Liver (tissue), 9 donors: Measurements from ENCODE around the gene C3orf22. TPM values are rescaled to one million over a fixed set of nuclear protein-coding genes. Genes with fewer than 3 reads are reported as not detected.

ENCODE experiments used
- DNase-seq: peaks from one replicate; pipeline ENCODE4 v3.0.0-alpha.2; 2017; ENCODE audit warnings: low spot score
- H3K27ac ChIP-seq, 2 donors: one replicate each; pipeline ENCODE4 v1.7.0; 2013; ENCODE audit warnings: inconsistent platforms in 2 of 2, low read length in 2 of 2, control low read depth in 1 of 2, low read depth in 1 of 2, mild to moderate bottlenecking in 1 of 2
- H3K27me3 ChIP-seq, 4 donors: one replicate each; pipeline versions ENCODE4 v1.6.1 to v1.7.0; 2013; ENCODE audit warnings: low read length in 3 of 4, inconsistent platforms in 1 of 4, mild to moderate bottlenecking in 1 of 4, moderate library complexity in 1 of 4; ENCODE audit not compliant: control insufficient read depth in 4 of 4, insufficient read depth in 4 of 4
- H3K36me3 ChIP-seq, 4 donors: one replicate each; pipeline versions ENCODE4 v1.6.1 to v1.7.0; 2013; ENCODE audit warnings: low read length in 3 of 4, mild to moderate bottlenecking in 3 of 4, low read depth in 1 of 4, moderate library complexity in 1 of 4; ENCODE audit not compliant: control insufficient read depth in 4 of 4, insufficient read depth in 3 of 4
- H3K4me1 ChIP-seq, 4 donors: one replicate each; pipeline versions ENCODE4 v1.6.1 to v1.7.0; 2013; ENCODE audit warnings: low read length in 3 of 4, mild to moderate bottlenecking in 3 of 4, moderate library complexity in 1 of 4; ENCODE audit not compliant: control insufficient read depth in 4 of 4, insufficient read depth in 4 of 4
- H3K4me3 ChIP-seq, 3 donors: one replicate each; pipeline versions ENCODE4 v1.6.1 to v1.7.0; 2013; ENCODE audit warnings: low read length in 3 of 3, control low read depth in 1 of 3, low read depth in 1 of 3, mild to moderate bottlenecking in 1 of 3
- H3K9ac ChIP-seq, 2 donors: one replicate each; pipeline ENCODE4 v1.7.0; 2013; ENCODE audit warnings: low read length in 2 of 2, mild to moderate bottlenecking in 2 of 2, moderate library complexity in 2 of 2, control low read depth in 1 of 2, low read depth in 1 of 2
- H3K9me3 ChIP-seq, 4 donors: one replicate each; pipeline versions ENCODE4 v1.6.1 to v1.7.0; 2013; ENCODE audit warnings: low read length in 3 of 4; ENCODE audit not compliant: control insufficient read depth in 4 of 4
- EGR1 ChIP-seq, 2 donors: IDR thresholded peaks; 2 replicates each; pipeline ENCODE4 v1.6.1; 2016 to 2018; ENCODE audit warnings: antibody characterized with exemption in 2 of 2, low read depth in 2 of 2
- FOXA1 ChIP-seq: IDR thresholded peaks from 2 replicates; pipeline ENCODE4 v1.6.1; 2016; ENCODE audit warnings: antibody characterized with exemption
- FOXA2 ChIP-seq: IDR thresholded peaks from 2 replicates; pipeline ENCODE4 v1.6.1; 2016; ENCODE audit warnings: antibody characterized with exemption
- GABPA ChIP-seq, 2 donors: IDR thresholded peaks in 1 of 2; conservative IDR thresholded peaks in 1 of 2; 2 replicates each; pipeline ENCODE4 v1.6.1; 2016; ENCODE audit warnings: antibody characterized with exemption in 2 of 2, mild to moderate bottlenecking in 1 of 2, moderate library complexity in 1 of 2
- HNF4A ChIP-seq, 2 donors: conservative IDR thresholded peaks; 2 replicates each; pipeline ENCODE4 v1.6.1; 2016; ENCODE audit warnings: antibody characterized with exemption in 2 of 2, mild to moderate bottlenecking in 2 of 2
- HNF4G ChIP-seq: IDR thresholded peaks from 2 replicates; pipeline ENCODE4 v1.6.1; 2016; ENCODE audit warnings: antibody characterized with exemption
- JUND ChIP-seq, 2 donors: IDR thresholded peaks; 2 replicates each; pipeline ENCODE4 v1.6.1; 2016; ENCODE audit warnings: antibody characterized with exemption in 2 of 2
- MAX ChIP-seq: IDR thresholded peaks from 2 replicates; pipeline ENCODE4 v1.6.1; 2016; ENCODE audit warnings: antibody characterized with exemption
- NR2F2 ChIP-seq: IDR thresholded peaks from 2 replicates; pipeline ENCODE4 v1.6.1; 2016; ENCODE audit warnings: antibody characterized with exemption
- RAD21 ChIP-seq, 2 donors: IDR thresholded peaks; 2 replicates each; pipeline ENCODE4 v1.6.1; 2016; ENCODE audit warnings: antibody characterized with exemption in 2 of 2, mild to moderate bottlenecking in 2 of 2
- REST ChIP-seq: IDR thresholded peaks from 2 replicates; pipeline ENCODE4 v1.6.1; 2016; ENCODE audit warnings: antibody characterized with exemption, mild to moderate bottlenecking
- RXRA ChIP-seq, 2 donors: IDR thresholded peaks; 2 replicates each; pipeline ENCODE4 v1.6.1; 2017 to 2018; ENCODE audit warnings: antibody characterized with exemption in 2 of 2, mild to moderate bottlenecking in 1 of 2
- SP1 ChIP-seq: IDR thresholded peaks from 2 replicates; pipeline ENCODE4 v1.6.1; 2018; ENCODE audit warnings: antibody characterized with exemption, mild to moderate bottlenecking
- TAF1 ChIP-seq: conservative IDR thresholded peaks from 2 replicates; pipeline ENCODE4 v1.6.1; 2016; ENCODE audit warnings: antibody characterized with exemption, mild to moderate bottlenecking
- YY1 ChIP-seq: IDR thresholded peaks from 2 replicates; pipeline ENCODE4 v1.6.1; 2016; ENCODE audit warnings: antibody characterized with exemption, mild to moderate bottlenecking
- ZBTB33 ChIP-seq: IDR thresholded peaks from 2 replicates; pipeline ENCODE4 v1.6.1; 2016; ENCODE audit warnings: antibody characterized with exemption
- WGBS: extraction: QIAGEN DNeasy Blood & Tissue Kit; methylation state at CpG from one replicate; pipeline ENCODE4 v1.1.7; 2013; 5-methylcytosine and 5-hydroxymethylcytosine counted together
- polyA plus RNA-seq, 2 donors: library from polyadenylated mRNA; stranded (reverse) in 1 of 2; unstranded in 1 of 2; fragments of 200-250 nt in 1 of 2; fragments of >200 nt in 1 of 2; fragmentation: Nextera tagmentation in 1 of 2; extraction: Ambion mirVana in 1 of 2; gene quantifications; one replicate each; pipeline versions ENCODE4 v1.2.1 to v1.2.3, GENCODE V29; 2013 to 2015
- total RNA-seq, 2 donors: library from RNA; depleted of rRNA; stranded (reverse); fragments of >200 nt; gene quantifications; one replicate each; pipeline ENCODE4 v1.2.3, GENCODE V29; 2014
- TF ChIP-seq, protein P1 (sequence below): fragments of 150-350 bp; IDR thresholded peaks from 2 replicates; pipeline ENCODE4 v1.5.1; 2017; ENCODE audit warnings: improper control_type of control experiment, low read depth, low read length; ENCODE audit not compliant: missing input control
- donor health status: healthy.
- donor health status: healthy.
- donor health status: healthy.
- donor health status: healthy.
- donor health status: healthy.

The C3orf22 gene
- total and polyA plus RNA-seq, 4 donors: not detected

DNA sequence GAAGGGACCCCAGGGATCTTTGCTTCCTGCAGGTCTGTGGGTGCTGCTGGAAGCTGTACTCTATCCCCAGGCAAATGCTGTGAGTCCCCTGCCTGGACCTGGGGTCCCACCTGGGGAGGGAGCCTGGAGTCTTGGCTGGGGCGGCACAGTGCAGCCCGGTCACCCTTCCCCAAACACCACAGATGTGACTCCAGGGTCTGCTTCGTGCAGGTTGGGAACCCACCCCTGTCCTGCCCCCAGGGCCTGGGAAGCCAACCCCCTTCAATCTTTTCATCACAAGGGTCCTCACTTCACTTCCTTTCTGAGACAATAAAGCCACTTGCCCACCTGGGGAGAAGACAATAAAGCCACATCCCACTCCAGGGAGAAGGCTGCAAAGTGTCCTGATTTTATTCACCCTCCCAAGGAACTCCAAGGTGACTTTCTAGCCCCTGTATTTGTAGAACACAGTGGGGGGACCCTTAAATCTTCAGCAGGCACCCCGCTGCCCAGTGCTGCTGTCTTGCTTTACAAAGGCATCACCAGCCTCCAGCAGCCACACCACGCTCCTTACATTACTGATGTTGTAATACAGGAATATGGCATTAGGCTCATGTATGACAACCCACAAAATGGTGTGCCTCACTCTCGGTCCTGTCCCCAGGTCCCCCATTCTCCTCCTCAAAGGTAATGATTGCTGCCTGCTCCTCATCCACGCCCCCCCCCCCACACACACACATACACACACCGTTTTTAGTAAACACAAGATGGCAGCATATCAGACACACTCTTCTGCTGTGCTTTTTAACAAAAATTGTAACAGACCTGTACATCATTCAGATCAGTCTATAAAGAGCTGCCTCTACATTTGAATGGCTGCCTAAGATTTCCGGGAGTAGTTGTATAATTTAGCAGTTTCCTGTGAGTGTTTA, 9.9 kb downstream of the C3orf22 start:
- Histone ChIP-seq H3K9ac (no peak overlapping the region), H3K4me1 (no peaks in the 10 kb centered on the region), H3K4me3 (no peak overlapping the region), H3K27me3 (no peaks in the 10 kb centered on the region), H3K36me3 (no peaks in the 10 kb centered on the region), H3K9me3 (no peaks in the 10 kb centered on the region), H3K27ac (no peak overlapping the region)
- 70% methylated on average over 9 of the region's 9 CpGs for WGBS
- no peak for DNase-seq
- no peak for TF ChIP-seq REST
- TF ChIP-seq FOXA1: no peak
- no peak for TF ChIP-seq NR2F2
- no peak for TF ChIP-seq SP1
- TF ChIP-seq EGR1 (IDR thresholded peaks at IDR 0.05; ENCODE audit: low read depth in 2 of 2): no peak
- no peak for TF ChIP-seq TAF1
- no peak for TF ChIP-seq HNF4A (conservative IDR thresholded peaks at IDR 0.05)
- TF ChIP-seq RAD21 (IDR thresholded peaks at IDR 0.05): no peak
- TF ChIP-seq ZBTB33: no peak
- TF ChIP-seq HNF4G: no peak
- no peak for TF ChIP-seq GABPA (IDR thresholded peaks at IDR 0.05 in 1 of 2, conservative IDR thresholded peaks at IDR 0.05 in 1 of 2)
- TF ChIP-seq JUND (IDR thresholded peaks at IDR 0.05): no peak
- TF ChIP-seq, protein P1, sequence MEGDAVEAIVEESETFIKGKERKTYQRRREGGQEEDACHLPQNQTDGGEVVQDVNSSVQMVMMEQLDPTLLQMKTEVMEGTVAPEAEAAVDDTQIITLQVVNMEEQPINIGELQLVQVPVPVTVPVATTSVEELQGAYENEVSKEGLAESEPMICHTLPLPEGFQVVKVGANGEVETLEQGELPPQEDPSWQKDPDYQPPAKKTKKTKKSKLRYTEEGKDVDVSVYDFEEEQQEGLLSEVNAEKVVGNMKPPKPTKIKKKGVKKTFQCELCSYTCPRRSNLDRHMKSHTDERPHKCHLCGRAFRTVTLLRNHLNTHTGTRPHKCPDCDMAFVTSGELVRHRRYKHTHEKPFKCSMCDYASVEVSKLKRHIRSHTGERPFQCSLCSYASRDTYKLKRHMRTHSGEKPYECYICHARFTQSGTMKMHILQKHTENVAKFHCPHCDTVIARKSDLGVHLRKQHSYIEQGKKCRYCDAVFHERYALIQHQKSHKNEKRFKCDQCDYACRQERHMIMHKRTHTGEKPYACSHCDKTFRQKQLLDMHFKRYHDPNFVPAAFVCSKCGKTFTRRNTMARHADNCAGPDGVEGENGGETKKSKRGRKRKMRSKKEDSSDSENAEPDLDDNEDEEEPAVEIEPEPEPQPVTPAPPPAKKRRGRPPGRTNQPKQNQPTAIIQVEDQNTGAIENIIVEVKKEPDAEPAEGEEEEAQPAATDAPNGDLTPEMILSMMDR: no peak
- TF ChIP-seq RXRA (IDR thresholded peaks at IDR 0.05): no peak
- TF ChIP-seq YY1: no peak
- no peak for TF ChIP-seq FOXA2

GRCh38 chr3:126547721-126548120, 11.0 kb downstream of the C3orf22 start:
- Histone ChIP-seq H3K9ac (no peak overlapping the region), H3K4me1 (no peaks in the 10 kb centered on the region), H3K27me3 (no peaks in the 10 kb centered on the region), H3K36me3 (peaks cover 0 to 6% (median 0%) of the 10 kb centered on the region in 4 donors), H3K4me3 (no peak overlapping the region), H3K9me3 (no peaks in the 10 kb centered on the region), H3K27ac (no peak overlapping the region)
- TF ChIP-seq FOXA1 (no peak), SP1 (no peak), NR2F2 (no peak), ZBTB33 (no peak), RAD21 (IDR thresholded peaks at IDR 0.05) (no peak), FOXA2 (no peak), EGR1 (IDR thresholded peaks at IDR 0.05; ENCODE audit: low read depth in 2 of 2) (no peak), MAX (no peak)
- TF ChIP-seq, protein P1: no peak
- DNase-seq: no peak
- 77% methylated on average over 1 of the region's 1 CpG for WGBS
